Retinal pigment epithelial cell (primary cell): ENCODE data around the gene MED27.

Experiments
- DNase-seq: peaks from one replicate; pipeline ENCODE4 v3.0.0-alpha.2; 2010; ENCODE audit warnings: low read depth
- H3K4me3 ChIP-seq: 2 replicates; pipeline ENCODE4 v1.5.1; 2011; ENCODE audit warnings: mild to moderate bottlenecking, low read length, control low read depth, moderate library complexity
- TF ChIP-seq, protein P1 (sequence below): conservative IDR thresholded peaks from 2 replicates; pipeline ENCODE4 v1.5.1; 2011; ENCODE audit warnings: low read depth, low read length, control low read depth, inconsistent platforms

MED27 gene

DNA sequence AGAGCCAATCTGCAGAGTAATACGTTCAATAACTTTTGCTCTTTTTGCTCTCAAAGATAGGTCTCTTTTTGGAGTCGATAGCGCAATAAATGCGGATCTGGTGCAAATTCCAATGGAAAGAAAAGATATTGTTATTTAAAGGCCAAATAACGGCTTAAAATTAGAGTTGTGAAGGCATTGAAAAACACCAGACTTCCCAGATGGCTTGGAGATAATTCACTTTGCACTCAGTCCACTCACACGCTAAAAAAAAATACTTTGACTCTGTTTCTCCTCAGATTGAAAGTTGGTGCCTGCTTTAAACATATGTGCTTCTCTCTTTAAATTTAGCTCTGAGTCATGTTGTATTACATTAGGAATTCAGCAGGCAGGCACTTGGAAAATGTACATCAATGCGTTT, 19.5 kb upstream of the MED27 start:
- TF ChIP-seq, protein P1, sequence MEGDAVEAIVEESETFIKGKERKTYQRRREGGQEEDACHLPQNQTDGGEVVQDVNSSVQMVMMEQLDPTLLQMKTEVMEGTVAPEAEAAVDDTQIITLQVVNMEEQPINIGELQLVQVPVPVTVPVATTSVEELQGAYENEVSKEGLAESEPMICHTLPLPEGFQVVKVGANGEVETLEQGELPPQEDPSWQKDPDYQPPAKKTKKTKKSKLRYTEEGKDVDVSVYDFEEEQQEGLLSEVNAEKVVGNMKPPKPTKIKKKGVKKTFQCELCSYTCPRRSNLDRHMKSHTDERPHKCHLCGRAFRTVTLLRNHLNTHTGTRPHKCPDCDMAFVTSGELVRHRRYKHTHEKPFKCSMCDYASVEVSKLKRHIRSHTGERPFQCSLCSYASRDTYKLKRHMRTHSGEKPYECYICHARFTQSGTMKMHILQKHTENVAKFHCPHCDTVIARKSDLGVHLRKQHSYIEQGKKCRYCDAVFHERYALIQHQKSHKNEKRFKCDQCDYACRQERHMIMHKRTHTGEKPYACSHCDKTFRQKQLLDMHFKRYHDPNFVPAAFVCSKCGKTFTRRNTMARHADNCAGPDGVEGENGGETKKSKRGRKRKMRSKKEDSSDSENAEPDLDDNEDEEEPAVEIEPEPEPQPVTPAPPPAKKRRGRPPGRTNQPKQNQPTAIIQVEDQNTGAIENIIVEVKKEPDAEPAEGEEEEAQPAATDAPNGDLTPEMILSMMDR, result no peak
- DNase-seq, result no peak
- H3K4me3 ChIP-seq, result no peak overlapping the region

- peak; percentile 41 for DNase-seq
- TF ChIP-seq, protein P1, result no peak
- no peak overlapping the region for H3K4me3 ChIP-seq
Observed at GRCh38 chr9:132094314-132094791, 14.7 kb upstream of the MED27 start.

GRCh38 chr9:132090771-132091170, 11.1 kb upstream of the MED27 start:
- TF ChIP-seq, protein P1, result no peak
- no peak overlapping the region for H3K4me3 ChIP-seq
- DNase-seq, result no peak

- no peak overlapping the region for H3K4me3 ChIP-seq
- TF ChIP-seq, protein P1, result no peak
- no peak for DNase-seq
Observed at GRCh38 chr9:132087438-132088030, 7.9 kb upstream of the MED27 start.

- TF ChIP-seq, protein P1, result no peak
- no peak overlapping the region for H3K4me3 ChIP-seq
- DNase-seq, result no peak
Observed at GRCh38 chr9:132082188-132082587, 2.5 kb upstream of the MED27 start.

GRCh38 chr9:132078699-132079356, 839 bp downstream of the MED27 start:
- no peak for DNase-seq
- peak overlapping the region; percentile 75 for H3K4me3 ChIP-seq
- TF ChIP-seq, protein P1, result no peak
